PC-3 (cell line): ENCODE results near the gene PIEZO1. TPM values are rescaled to one million over a fixed set of nuclear protein-coding genes. Genes with fewer than 3 reads are reported as not detected.

Source experiments
- ATAC-seq: fragments of 200-7000 bp; cut with Tn5 transposase; 2 replicates; pipeline ENCODE4 v1.9.1; 2020; ENCODE audit warnings: mild to moderate bottlenecking, moderate library complexity
- BruUV-seq: library from RNA; stranded (reverse); fragments of 400-500 nt; replicated peaks from 2 replicates; lab custom pipeline; 2021; lab: Mats Ljungman, UMichigan
- CTCF ChIA-PET: fragments of 300-600 bp; sonication (Branson Sonifier 250); formaldehyde crosslinking; loops from one replicate; lab custom pipeline; 2022; ENCODE audit warnings: antibody characterized with exemption; lab: Charles Lee
- POLR2A ChIA-PET: fragments of 300-600 bp; sonication (Branson Sonifier 250); formaldehyde crosslinking; loops from one replicate; lab custom pipeline; 2022; ENCODE audit warnings: antibody characterized with exemption; ENCODE audit not compliant: unreplicated experiment; lab: Charles Lee
- DNase-seq: peaks from one replicate; pipeline ENCODE4 v3.0.0-alpha.2; 2015
- H2AFZ ChIP-seq: fragments of 300-600 bp; sonication (generic); 2 replicates; pipeline ENCODE4 v1.6.0; 2016; ENCODE audit warnings: antibody characterized with exemption, low read length
- H3F3A ChIP-seq: fragments of 300-600 bp; sonication (generic); one replicate; pipeline ENCODE4 v1.6.0; 2017; ENCODE audit warnings: antibody characterized with exemption, low read length, control low read depth, mild to moderate bottlenecking; ENCODE audit not compliant: unreplicated experiment
- H3K27ac ChIP-seq: fragments of 300-600 bp; sonication (generic); 2 replicates; pipeline ENCODE4 v1.5.1; 2016; ENCODE audit warnings: mild to moderate bottlenecking, low read length
- H3K27me3 ChIP-seq: fragments of 300-600 bp; sonication (generic); 2 replicates; pipeline ENCODE4 v1.6.1; 2016; ENCODE audit warnings: low read length, mixed read lengths
- H3K36me3 ChIP-seq: fragments of 300-600 bp; sonication (generic); 2 replicates; pipeline ENCODE4 v1.6.1; 2016; ENCODE audit warnings: low read depth, mixed run types, low read length, mixed read lengths
- H3K4me1 ChIP-seq: fragments of 300-600 bp; sonication (generic); 2 replicates; pipeline ENCODE4 v1.5.1; 2016; ENCODE audit warnings: low read length; ENCODE audit not compliant: insufficient read depth
- H3K4me2 ChIP-seq: fragments of 300-600 bp; sonication (generic); 2 replicates; pipeline ENCODE4 v1.6.0; 2016; ENCODE audit warnings: low read length
- H3K4me3 ChIP-seq: fragments of 300-600 bp; sonication (generic); 2 replicates; pipeline ENCODE4 v1.5.1; 2016; ENCODE audit warnings: mild to moderate bottlenecking, low read length, mixed read lengths
- H3K79me2 ChIP-seq: fragments of 300-600 bp; sonication (generic); 2 replicates; pipeline ENCODE4 v1.6.1; 2017; ENCODE audit warnings: low read length, mixed read lengths
- H3K9ac ChIP-seq: fragments of 300-600 bp; sonication (generic); 2 replicates; pipeline ENCODE4 v1.6.0; 2016; ENCODE audit warnings: mild to moderate bottlenecking, low read length
- H3K9me2 ChIP-seq: fragments of 300-600 bp; sonication (generic); replicated peaks from 2 replicates; pipeline ENCODE4 v1.6.1; 2016; ENCODE audit warnings: mixed run types, low read length, mixed read lengths
- H3K9me3 ChIP-seq: fragments of 300-600 bp; sonication (generic); 2 replicates; pipeline ENCODE4 v1.6.1; 2016; ENCODE audit warnings: low read length, mixed read lengths
- H4K20me1 ChIP-seq: fragments of 300-600 bp; sonication (generic); 2 replicates; pipeline ENCODE4 v1.6.1; 2016; ENCODE audit warnings: low read length, mixed read lengths
- EZH2 ChIP-seq: fragments of 300-600 bp; sonication (generic); IDR thresholded peaks from one replicate; pipeline ENCODE4 v1.6.1; 2017; ENCODE audit warnings: antibody characterized with exemption, mild to moderate bottlenecking, low read length; ENCODE audit not compliant: unreplicated experiment
- EZH2phosphoT487 ChIP-seq: fragments of 300-600 bp; sonication (generic); IDR thresholded peaks from 2 replicates; pipeline ENCODE4 v1.6.1; 2018; ENCODE audit warnings: mild to moderate bottlenecking, antibody characterized with exemption, low read length, borderline replicate concordance
- intact Hi-C: fragments of 100-400 bp; cut with micrococcal nuclease; formaldehyde crosslinking; loops from 2 replicates; pipeline ENCODE4 v1.9.0; 2023
- total RNA-seq: library from RNA; depleted of rRNA; stranded (reverse); fragments of >200 nt; gene quantifications from 2 replicates; pipeline ENCODE4 v1.2.3, GENCODE V29; 2014
- TF ChIP-seq, protein P1 (sequence below): fragments of 300-600 bp; sonication (generic); conservative IDR thresholded peaks from 2 replicates; pipeline ENCODE4 v1.5.1; 2017; ENCODE audit warnings: antibody characterized with exemption, low read depth, mild to moderate bottlenecking, low read length

PIEZO1 gene
- total RNA-seq, 1 experiment from 2014 or later, result 180 TPM

GRCh38 chr16:88830258-88830657 is 45.2 kb upstream of the PIEZO1 start:
- Histone ChIP-seq H3K4me1 (no peaks in the 10 kb centered on the region), H4K20me1 (no peaks in the 10 kb centered on the region), H3K27me3 (no peaks in the 10 kb centered on the region), H2AFZ (no peak overlapping the region), H3K27ac (no peak overlapping the region), H3K79me2 (no peaks in the 10 kb centered on the region), H3K9ac (no peak overlapping the region), H3K9me2 (no peaks in the 10 kb centered on the region), H3K9me3 (no peaks in the 10 kb centered on the region), H3K4me3 (no peak overlapping the region), H3K36me3 (no peaks in the 10 kb centered on the region), H3F3A (no peaks in the 10 kb centered on the region), H3K4me2 (no peak overlapping the region)
- no peak for DNase-seq
- intact Hi-C loops, result no loop called here
- POLR2A ChIA-PET, result no interaction called here
- TF ChIP-seq EZH2, result no peak
- no peak for TF ChIP-seq EZH2phosphoT487
- TF ChIP-seq, protein P1, sequence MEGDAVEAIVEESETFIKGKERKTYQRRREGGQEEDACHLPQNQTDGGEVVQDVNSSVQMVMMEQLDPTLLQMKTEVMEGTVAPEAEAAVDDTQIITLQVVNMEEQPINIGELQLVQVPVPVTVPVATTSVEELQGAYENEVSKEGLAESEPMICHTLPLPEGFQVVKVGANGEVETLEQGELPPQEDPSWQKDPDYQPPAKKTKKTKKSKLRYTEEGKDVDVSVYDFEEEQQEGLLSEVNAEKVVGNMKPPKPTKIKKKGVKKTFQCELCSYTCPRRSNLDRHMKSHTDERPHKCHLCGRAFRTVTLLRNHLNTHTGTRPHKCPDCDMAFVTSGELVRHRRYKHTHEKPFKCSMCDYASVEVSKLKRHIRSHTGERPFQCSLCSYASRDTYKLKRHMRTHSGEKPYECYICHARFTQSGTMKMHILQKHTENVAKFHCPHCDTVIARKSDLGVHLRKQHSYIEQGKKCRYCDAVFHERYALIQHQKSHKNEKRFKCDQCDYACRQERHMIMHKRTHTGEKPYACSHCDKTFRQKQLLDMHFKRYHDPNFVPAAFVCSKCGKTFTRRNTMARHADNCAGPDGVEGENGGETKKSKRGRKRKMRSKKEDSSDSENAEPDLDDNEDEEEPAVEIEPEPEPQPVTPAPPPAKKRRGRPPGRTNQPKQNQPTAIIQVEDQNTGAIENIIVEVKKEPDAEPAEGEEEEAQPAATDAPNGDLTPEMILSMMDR, result no peak
- CTCF ChIA-PET, result no interaction called here
- ATAC-seq, result no peak
- no TSS peak for BruUV-seq

GRCh38 chr16:88828711-88829110 is 43.7 kb upstream of the PIEZO1 start:
- H3K4me1 ChIP-seq, result no peaks in the 10 kb centered on the region
- H3F3A ChIP-seq, result no peaks in the 10 kb centered on the region
- H3K27me3 ChIP-seq, result no peaks in the 10 kb centered on the region
- ATAC-seq, result no peak
- H3K79me2 ChIP-seq, result no peaks in the 10 kb centered on the region
- ChIA-PET CTCF (no interaction called here), POLR2A (no interaction called here)
- H2AFZ ChIP-seq, result no peak overlapping the region
- BruUV-seq, result no TSS peak
- no peaks in the 10 kb centered on the region for H3K9me3 ChIP-seq
- intact Hi-C loops, result no loop called here
- no peak overlapping the region for H3K9ac ChIP-seq
- DNase-seq, result no peak
- no peak for TF ChIP-seq EZH2
- no peak for TF ChIP-seq EZH2phosphoT487
- TF ChIP-seq, protein P1, result no peak
- no peak overlapping the region for H3K4me2 ChIP-seq
- H3K4me3 ChIP-seq, result no peak overlapping the region
- no peaks in the 10 kb centered on the region for H3K36me3 ChIP-seq
- H4K20me1 ChIP-seq, result no peaks in the 10 kb centered on the region
- H3K9me2 ChIP-seq, result no peaks in the 10 kb centered on the region
- no peak overlapping the region for H3K27ac ChIP-seq

DNA sequence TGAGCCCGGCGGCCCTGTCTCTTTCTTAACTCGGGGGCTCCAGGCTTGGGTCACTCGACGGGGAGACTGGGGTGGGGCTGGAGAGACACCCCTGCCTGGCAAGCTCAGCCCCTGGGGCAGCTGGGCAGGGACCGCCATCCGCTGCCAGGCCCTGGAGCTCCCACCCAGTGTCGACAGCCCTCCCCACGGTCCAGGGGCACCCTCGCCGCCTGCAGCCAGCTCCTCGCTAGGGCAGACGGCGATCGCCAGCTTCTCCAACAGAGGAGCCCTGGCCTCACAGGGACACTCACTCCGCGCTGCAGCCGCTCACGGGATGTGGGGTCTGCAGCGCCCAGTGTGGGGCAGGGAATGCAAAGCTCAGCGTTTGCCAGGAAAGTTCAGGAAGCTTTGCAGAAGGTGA is 42.7 kb upstream of the PIEZO1 start:
- H2AFZ ChIP-seq, result no peak overlapping the region
- no peaks in the 10 kb centered on the region for H3K27me3 ChIP-seq
- intact Hi-C loops, result no loop called here
- ChIA-PET CTCF (no interaction called here), POLR2A (no interaction called here)
- BruUV-seq, result no TSS peak
- H3F3A ChIP-seq, result no peaks in the 10 kb centered on the region
- no peak overlapping the region for H3K9ac ChIP-seq
- H3K4me1 ChIP-seq, result no peaks in the 10 kb centered on the region
- no peak overlapping the region for H3K27ac ChIP-seq
- H3K9me2 ChIP-seq, result no peaks in the 10 kb centered on the region
- no peak for DNase-seq
- no peaks in the 10 kb centered on the region for H3K36me3 ChIP-seq
- TF ChIP-seq, protein P1, result no peak
- no peak for TF ChIP-seq EZH2
- no peak for TF ChIP-seq EZH2phosphoT487
- H3K9me3 ChIP-seq, result no peaks in the 10 kb centered on the region
- no peaks in the 10 kb centered on the region for H4K20me1 ChIP-seq
- H3K4me3 ChIP-seq, result no peak overlapping the region
- no peak for ATAC-seq
- no peaks in the 10 kb centered on the region for H3K79me2 ChIP-seq
- H3K4me2 ChIP-seq, result no peak overlapping the region
